MM.1S (cell line): Measurements from ENCODE around the gene AHCYL1.

Experiments
- DNase-seq: peaks from one replicate; pipeline ENCODE4 v3.0.0-alpha.2; 2015
- H2AFZ ChIP-seq: fragments of 300-600 bp; sonication (generic); 2 replicates; pipeline ENCODE4 v1.6.0; 2016; ENCODE audit warnings: antibody characterized with exemption, low read length
- H3F3A ChIP-seq: fragments of 300-600 bp; sonication (generic); 2 replicates; pipeline ENCODE4 v1.6.1; 2016; ENCODE audit warnings: mild to moderate bottlenecking, antibody characterized with exemption, low read length, moderate library complexity, mixed read lengths; ENCODE audit not compliant: insufficient read depth
- H3K27ac ChIP-seq: fragments of 300-600 bp; sonication (generic); 2 replicates; pipeline ENCODE4 v1.5.1; 2016; ENCODE audit warnings: mild to moderate bottlenecking, low read length
- H3K27me3 ChIP-seq: fragments of 300-600 bp; sonication (generic); replicated peaks from 2 replicates; pipeline ENCODE4 v1.6.0; 2016; ENCODE audit warnings: low read length; ENCODE audit not compliant: insufficient read depth
- H3K36me3 ChIP-seq: fragments of 300-600 bp; sonication (generic); replicated peaks from 2 replicates; pipeline ENCODE4 v1.6.1; 2016; ENCODE audit warnings: mild to moderate bottlenecking, low read length, mixed read lengths; ENCODE audit not compliant: insufficient read depth
- H3K4me1 ChIP-seq: fragments of 300-600 bp; sonication (generic); 2 replicates; pipeline ENCODE4 v1.6.1; 2016; ENCODE audit warnings: low read length, mixed read lengths
- H3K4me2 ChIP-seq: fragments of 300-600 bp; sonication (generic); 2 replicates; pipeline ENCODE4 v1.6.0; 2016; ENCODE audit warnings: low read depth, low read length
- H3K4me3 ChIP-seq: fragments of 300-600 bp; sonication (generic); 2 replicates; pipeline ENCODE4 v1.5.1; 2016; ENCODE audit warnings: low read length, mixed read lengths
- H3K79me2 ChIP-seq: fragments of 300-600 bp; sonication (generic); 2 replicates; pipeline ENCODE4 v1.6.1; 2016; ENCODE audit warnings: mixed run types, low read length, mixed read lengths
- H3K9ac ChIP-seq: fragments of 300-600 bp; sonication (generic); 2 replicates; pipeline ENCODE4 v1.6.1; 2016; ENCODE audit warnings: low read length, mixed read lengths
- H3K9me2 ChIP-seq: fragments of 300-600 bp; sonication (generic); replicated peaks from 2 replicates; pipeline ENCODE4 v1.6.1; 2016; ENCODE audit warnings: mild to moderate bottlenecking, low read length, mixed read lengths; ENCODE audit not compliant: insufficient read depth
- H3K9me3 ChIP-seq: fragments of 300-600 bp; sonication (generic); replicated peaks from 2 replicates; pipeline ENCODE4 v1.6.1; 2016; ENCODE audit warnings: mild to moderate bottlenecking, low read length, mixed read lengths; ENCODE audit not compliant: insufficient read depth
- H4K20me1 ChIP-seq: fragments of 300-600 bp; sonication (generic); 2 replicates; pipeline ENCODE4 v1.6.1; 2016; ENCODE audit warnings: mild to moderate bottlenecking, low read length, moderate library complexity, mixed read lengths; ENCODE audit not compliant: insufficient read depth
- EZH2 ChIP-seq: fragments of 300-600 bp; sonication (generic); optimal IDR thresholded peaks from 2 replicates; pipeline ENCODE3; 2017; ENCODE audit warnings: low read depth, mild to moderate bottlenecking, antibody characterized with exemption, low read length, mixed read lengths
- EZH2phosphoT487 ChIP-seq: fragments of 300-600 bp; sonication (generic); IDR thresholded peaks from 2 replicates; pipeline ENCODE4 v1.6.1; 2018; ENCODE audit warnings: antibody characterized with exemption, low read length
- TF ChIP-seq, protein P1 (sequence below): fragments of 300-600 bp; sonication (generic); IDR thresholded peaks from 2 replicates; pipeline ENCODE4 v1.5.1; 2016; ENCODE audit warnings: antibody characterized with exemption, low read length, mixed read lengths

AHCYL1 gene

GRCh38 chr1:109946511-109946910 lies 38.1 kb upstream of the AHCYL1 start:
- TF ChIP-seq, protein P1, sequence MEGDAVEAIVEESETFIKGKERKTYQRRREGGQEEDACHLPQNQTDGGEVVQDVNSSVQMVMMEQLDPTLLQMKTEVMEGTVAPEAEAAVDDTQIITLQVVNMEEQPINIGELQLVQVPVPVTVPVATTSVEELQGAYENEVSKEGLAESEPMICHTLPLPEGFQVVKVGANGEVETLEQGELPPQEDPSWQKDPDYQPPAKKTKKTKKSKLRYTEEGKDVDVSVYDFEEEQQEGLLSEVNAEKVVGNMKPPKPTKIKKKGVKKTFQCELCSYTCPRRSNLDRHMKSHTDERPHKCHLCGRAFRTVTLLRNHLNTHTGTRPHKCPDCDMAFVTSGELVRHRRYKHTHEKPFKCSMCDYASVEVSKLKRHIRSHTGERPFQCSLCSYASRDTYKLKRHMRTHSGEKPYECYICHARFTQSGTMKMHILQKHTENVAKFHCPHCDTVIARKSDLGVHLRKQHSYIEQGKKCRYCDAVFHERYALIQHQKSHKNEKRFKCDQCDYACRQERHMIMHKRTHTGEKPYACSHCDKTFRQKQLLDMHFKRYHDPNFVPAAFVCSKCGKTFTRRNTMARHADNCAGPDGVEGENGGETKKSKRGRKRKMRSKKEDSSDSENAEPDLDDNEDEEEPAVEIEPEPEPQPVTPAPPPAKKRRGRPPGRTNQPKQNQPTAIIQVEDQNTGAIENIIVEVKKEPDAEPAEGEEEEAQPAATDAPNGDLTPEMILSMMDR, result no peak
- H3K4me1 ChIP-seq, result no peaks in the 10 kb centered on the region
- H3F3A ChIP-seq, result no peaks in the 10 kb centered on the region
- no peak overlapping the region for H2AFZ ChIP-seq
- H3K9me2 ChIP-seq, result no peaks in the 10 kb centered on the region
- H3K36me3 ChIP-seq, result no peaks in the 10 kb centered on the region
- H3K27ac ChIP-seq, result no peak overlapping the region
- H3K4me3 ChIP-seq, result no peak overlapping the region
- H3K79me2 ChIP-seq, result no peaks in the 10 kb centered on the region
- no peaks in the 10 kb centered on the region for H4K20me1 ChIP-seq
- DNase-seq, result no peak
- H3K9me3 ChIP-seq, result no peaks in the 10 kb centered on the region
- no peak overlapping the region for H3K9ac ChIP-seq
- no peak overlapping the region for H3K4me2 ChIP-seq
- no peaks in the 10 kb centered on the region for H3K27me3 ChIP-seq

DNA sequence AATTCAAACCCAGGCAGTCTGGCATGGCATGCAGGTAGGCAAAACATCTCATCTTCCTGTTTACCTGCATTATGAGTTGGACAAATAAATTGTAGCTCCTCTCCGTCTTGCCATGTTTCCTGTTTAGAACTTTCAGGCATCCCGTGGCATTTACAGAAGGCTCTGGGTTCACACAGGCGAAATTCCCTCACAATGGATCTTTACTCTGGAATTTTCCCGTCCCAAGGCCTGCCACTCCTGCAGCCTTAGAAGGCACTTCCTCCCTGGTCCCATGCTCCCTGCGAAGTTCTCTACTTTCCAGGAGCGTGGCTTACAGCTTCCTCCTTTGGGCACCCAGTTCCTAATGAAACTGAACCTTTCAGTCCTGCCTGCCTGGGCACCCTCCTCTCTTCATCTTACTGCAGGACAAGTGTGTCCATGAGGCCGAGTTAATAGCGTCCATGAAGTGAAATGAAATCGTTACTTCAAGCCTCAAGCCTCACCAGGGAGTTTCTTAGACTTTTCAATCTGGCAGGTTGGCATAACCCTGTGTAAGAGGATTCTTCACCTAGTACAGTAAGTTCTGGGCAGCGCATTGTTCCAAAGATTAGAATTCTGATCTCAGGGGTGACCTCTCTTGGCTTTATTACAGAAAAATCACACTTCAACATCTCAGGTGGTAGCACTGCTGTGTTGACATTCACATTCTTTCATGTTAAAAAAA lies 36.8 kb upstream of the AHCYL1 start:
- DNase-seq, result no peak
- no peak overlapping the region for H3K4me3 ChIP-seq
- H3K27me3 ChIP-seq, result no peaks in the 10 kb centered on the region
- no peak overlapping the region for H3K9ac ChIP-seq
- H3K4me1 ChIP-seq, result no peaks in the 10 kb centered on the region
- no peaks in the 10 kb centered on the region for H4K20me1 ChIP-seq
- no peak overlapping the region for H3K4me2 ChIP-seq
- TF ChIP-seq EZH2 (no peak), EZH2phosphoT487 (no peak)
- TF ChIP-seq, protein P1, result no peak
- H3K79me2 ChIP-seq, result no peaks in the 10 kb centered on the region
- H2AFZ ChIP-seq, result no peak overlapping the region
- no peaks in the 10 kb centered on the region for H3K9me2 ChIP-seq
- H3K27ac ChIP-seq, result no peak overlapping the region
- H3F3A ChIP-seq, result no peaks in the 10 kb centered on the region
- H3K9me3 ChIP-seq, result no peaks in the 10 kb centered on the region
- H3K36me3 ChIP-seq, result no peaks in the 10 kb centered on the region

DNA sequence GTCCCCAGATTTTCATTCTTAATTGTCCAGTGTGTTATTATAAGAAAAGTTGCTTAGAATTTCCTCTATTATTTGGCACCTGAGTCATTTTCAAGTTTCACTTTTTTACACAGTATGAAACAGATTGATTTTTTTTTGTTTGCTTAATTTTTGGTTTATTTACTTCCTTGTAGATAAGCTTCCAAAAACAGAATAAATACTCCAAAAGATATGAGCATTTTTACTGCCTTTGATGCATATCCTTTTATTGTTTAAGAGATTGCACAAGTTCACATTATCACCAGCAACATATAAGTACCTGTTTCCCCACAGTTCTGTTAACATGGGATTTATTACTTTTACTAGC lies 36.3 kb upstream of the AHCYL1 start:
- Histone ChIP-seq H2AFZ (no peak overlapping the region), H3K27ac (no peak overlapping the region), H3K4me3 (no peak overlapping the region), H3K4me2 (no peak overlapping the region), H3K27me3 (no peaks in the 10 kb centered on the region), H3K36me3 (no peaks in the 10 kb centered on the region), H3K4me1 (no peaks in the 10 kb centered on the region), H3K79me2 (no peaks in the 10 kb centered on the region), H4K20me1 (no peaks in the 10 kb centered on the region), H3K9me3 (no peaks in the 10 kb centered on the region), H3F3A (no peaks in the 10 kb centered on the region), H3K9ac (no peak overlapping the region), H3K9me2 (no peaks in the 10 kb centered on the region)
- no peak for DNase-seq
- TF ChIP-seq EZH2 (no peak), EZH2phosphoT487 (no peak)
- TF ChIP-seq, protein P1, result no peak
